DMS153 treated with DMSO at 0.1 percent for 48 hours (cell line): ENCODE results near the gene LRP4.

Experiments
- DNase-seq: peaks from one replicate; lab custom pipeline; 2025; ENCODE audit not compliant: unreplicated experiment; lab: John Stamatoyannopoulos, UW

The LRP4 gene

DNA sequence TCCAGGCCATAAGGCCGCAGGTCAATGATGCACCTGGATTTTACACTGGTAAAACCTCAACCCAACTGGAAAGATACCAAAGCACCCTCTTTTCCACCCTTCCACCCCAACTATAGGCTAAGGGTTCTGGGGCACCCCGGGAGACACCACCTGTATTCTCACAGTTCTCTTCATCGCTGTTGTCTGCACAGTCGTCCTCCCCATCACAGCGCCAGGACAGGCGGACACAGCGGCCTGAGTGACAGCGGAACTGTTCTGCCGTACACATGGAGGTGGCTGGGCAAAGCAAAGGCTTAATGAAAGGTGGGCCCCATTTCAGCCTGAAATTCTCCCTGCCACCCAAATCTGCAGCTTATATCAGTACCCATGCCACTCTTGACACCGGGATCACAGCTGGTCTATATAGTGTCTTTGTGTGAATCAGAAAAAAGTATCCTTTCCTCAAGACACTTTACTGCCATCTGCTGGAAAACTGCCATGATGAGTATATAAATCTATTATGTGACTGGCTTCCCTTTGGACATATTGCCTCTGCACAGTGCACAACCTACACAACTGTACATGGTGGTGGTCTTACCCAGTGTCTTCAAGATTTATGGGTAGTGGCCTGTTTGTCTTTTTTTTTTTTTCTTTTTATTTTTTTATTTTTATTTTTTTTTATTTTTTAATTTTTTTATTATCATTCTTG, 21.5 kb downstream of the LRP4 start:
- DNase-seq, result peak; percentile 56

DNA sequence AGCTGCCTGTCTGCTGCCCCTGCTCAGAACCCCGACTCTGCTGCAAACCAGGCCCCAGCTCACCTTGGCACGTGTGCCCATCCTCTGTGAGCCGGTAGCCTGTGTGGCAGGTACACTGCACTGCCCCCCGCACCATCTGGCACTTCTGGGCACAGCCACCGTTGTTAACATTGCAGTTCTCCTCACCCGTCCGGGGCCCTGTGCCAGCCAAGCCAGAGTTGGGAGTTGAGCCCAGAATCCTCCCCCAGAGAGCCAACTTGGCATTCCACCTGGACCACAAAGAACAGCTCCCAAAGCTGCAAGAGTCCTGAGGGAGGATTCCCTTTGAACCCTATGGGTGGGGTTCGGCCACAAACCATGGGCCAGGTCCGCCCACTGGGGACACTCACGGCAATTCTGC, 22.5 kb downstream of the LRP4 start:
- no peak for DNase-seq

DNA sequence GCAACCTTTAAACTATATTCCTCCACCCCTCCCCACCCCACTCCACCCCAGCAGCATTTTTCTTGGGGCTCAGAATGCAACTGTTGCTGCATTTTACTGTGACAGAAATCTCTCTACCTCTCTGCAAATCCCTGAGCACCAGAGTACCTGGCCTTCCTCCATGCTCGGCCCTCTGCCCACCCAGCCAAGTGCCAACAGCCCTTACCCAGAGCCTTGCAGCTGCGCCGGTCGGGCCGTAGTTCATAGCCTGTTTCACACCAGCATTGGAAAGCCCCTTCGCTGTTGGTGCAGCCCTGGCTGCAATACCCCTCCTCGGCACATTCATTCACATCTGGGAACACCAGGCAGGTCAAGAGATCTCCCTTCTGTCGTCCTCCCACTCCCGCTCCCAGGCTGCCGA, 23.4 kb downstream of the LRP4 start:
- no peak for DNase-seq

DNA sequence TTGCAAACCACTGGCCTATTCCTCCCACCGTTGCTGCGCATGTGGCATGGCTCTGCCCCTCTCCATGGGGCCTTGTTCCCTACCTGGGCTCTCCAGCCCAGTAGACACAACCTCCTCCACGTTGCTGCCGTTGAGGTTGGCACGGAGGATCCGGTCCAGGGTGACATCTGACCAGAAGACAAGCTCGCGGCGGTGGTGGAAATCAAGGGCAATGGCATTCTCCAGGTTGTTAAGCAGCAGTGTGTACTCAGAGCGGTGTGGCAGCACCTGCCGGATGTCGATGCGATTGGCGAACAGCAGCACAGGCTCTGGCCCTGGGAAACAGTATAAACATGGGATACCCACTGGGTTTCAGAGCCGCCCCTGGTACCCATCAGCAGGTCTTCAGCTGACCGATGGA, 23.8 kb downstream of the LRP4 start:
- no peak for DNase-seq

DNA sequence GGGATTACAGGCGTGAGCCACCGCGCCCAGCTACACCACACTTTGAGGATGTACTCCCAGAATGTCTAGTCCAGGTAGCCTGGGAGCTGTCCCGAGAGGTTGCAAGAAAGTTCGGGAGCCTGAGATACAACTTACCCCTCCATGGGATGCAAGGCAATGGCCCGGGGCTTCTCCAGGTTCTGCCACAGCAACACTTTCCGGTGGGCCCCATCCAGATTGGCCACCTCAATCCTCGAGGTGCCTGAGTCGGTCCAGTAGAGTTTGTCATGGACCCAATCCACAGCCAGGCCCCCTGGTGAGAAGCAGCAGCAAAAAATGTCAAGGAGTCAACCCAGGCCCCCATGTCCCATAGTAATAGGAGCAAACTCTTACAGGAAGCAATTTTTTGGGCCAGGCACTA, 25.5 kb downstream of the LRP4 start:
- DNase-seq, result no peak

DNA sequence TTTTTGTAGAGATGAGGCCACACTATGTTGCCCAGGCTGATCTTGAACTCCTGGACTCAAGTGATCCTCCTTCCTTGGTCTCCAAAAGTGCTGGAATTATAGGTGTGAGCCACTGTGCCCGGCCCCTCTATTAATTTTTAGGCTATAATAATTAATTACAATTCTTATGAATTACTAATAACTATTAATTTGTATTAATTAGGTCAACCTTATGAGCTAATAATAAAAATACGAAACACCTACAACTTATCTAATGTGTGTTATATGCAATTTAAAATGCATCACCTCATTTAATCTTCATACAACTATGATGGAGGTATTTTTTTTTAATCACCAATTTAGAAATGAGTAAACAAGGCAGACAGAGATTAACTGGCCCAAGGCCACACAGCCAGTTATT, 26.2 kb downstream of the LRP4 start:
- DNase-seq, result no peak

DNA sequence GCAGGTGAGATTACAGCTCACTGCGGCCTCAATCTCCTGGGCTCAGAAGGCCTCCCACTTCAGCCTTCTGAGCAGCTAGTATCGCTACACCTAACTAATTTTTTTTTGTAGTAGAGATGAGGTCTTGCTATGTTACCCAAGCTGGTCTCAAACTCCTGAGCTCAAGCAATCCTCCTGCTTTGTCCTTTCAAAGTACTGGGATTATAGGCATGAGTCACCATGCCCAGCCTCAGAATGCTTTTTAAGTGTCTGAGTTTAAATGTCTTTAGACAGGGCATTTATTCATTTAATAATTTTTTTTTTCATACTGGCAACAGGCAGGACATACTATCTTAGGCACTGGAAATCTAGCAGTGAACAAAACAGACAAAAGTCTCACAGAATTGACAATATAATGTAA, 27.7 kb downstream of the LRP4 start:
- no peak for DNase-seq

DNA sequence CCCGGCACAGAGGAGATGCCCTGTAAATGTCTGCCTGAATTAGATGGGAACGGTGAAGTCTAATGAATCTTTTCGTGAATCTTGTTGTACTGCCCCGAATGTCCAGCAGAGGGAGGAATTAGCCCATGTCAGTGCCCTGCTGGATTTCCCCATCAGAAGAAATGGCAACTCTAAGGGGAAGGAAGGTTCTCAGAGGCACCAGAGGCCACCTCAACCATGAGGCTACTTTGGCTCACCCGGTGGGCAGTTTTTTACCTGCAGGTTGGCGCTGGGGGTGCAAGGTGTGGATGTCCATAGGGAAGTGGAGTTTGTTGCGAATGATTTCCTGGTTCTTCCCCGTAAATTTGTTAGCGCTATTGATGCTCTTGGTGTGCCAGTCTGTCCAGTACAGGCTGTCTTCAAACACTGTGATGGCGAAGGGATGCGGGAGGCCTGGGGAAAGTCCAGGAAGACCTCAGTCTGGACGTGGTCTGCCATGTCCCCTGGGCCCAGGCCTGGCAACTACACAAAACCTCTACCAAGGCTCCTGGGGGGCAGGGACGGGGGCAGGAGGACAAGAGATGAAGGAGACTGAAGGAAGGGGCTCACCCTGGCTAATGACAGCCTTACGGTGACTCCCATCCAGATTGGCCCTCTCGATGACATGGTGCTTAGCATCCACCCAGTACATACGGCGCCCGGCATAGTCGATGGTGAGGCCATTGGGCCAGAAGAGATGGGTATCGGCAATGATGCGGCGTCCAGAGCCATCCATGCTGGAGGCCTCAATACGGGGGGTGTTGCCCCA, 28.5 kb downstream of the LRP4 start:
- DNase-seq, result peak; percentile 26

DNA sequence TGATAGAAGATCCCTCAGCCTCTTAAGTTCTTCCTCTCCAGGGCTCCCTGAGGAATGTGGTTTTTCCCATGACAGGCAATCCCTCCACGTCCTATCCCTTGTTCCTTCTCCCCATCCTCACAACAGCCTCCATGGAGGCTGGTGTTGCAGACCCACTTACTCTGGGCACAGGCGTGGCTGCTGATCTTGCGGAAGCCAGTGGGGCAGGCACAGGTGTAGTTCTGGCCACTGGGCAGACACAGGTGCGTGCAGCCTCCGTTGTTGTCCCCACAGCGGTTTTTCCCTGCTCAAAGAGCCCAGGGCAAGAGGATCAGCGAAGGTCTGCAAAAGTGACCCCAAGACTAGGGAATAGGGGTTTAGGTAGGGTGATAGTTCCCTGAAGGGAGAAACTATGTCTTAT, 29.1 kb downstream of the LRP4 start:
- no peak for DNase-seq

DNA sequence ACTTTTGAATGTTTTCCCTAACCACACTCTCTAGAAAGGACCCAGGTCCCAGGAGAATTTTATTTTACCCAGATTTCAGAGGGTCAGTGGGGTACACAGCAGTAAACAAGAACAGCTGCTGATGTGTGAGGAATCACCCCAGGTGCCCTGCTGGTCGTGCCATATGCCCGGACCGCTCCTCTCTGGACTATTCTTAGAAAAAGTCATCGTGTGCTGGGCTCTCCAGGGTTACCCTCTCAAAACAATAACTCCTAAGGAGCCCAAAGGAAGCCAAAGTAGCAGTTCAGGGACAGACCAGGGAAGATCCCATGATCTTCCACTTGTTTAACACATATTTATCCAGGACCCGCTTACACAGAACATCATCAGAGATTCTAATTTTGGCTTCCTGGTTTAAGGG, 29.7 kb downstream of the LRP4 start:
- no peak for DNase-seq

DNA sequence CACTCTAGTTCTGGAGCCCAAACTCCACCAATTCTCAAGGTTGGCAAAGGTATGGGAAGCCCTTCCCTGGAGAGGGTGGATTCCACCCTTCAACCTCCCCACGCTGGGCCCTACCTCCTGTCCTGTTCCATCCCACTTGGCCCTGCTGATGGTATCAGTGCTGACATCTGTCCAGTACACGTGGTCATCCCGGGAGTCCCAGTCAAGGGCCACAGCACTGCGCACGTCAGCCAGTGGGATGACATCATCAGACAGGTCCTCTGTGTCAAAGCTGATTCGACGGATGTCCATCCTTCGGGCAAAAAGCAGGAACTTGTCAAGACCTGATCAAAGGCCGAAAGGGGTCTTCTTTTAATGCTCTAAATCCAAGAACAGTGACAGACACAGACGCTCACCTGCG, 32.1 kb downstream of the LRP4 start:
- no peak for DNase-seq

DNA sequence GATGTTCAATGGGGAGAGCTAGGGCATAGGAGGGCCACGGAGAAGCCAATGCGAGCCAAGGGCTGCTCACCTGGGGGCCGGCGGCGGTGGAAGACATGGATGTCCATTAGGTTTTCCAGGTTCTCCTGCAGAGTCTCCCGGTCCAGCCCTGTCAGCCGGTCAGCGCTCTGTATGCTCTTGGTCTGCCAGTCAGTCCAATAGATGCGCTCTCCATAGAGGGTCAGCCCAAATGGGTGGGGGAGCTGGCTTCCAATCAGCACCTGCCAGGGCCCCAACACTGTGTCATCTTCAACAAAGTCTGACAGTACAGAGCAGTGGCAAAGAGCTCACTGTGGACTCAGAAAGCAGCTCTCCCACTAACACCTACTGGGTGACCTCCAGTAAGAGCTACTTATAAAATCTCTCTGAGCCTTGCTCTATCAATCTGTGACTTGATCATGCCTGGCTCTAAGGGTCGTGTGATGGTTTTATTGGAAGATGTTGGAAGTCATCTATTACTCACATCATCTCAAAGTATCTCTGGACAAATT, 39.2 kb downstream of the LRP4 start:
- DNase-seq, result no peak

DNA sequence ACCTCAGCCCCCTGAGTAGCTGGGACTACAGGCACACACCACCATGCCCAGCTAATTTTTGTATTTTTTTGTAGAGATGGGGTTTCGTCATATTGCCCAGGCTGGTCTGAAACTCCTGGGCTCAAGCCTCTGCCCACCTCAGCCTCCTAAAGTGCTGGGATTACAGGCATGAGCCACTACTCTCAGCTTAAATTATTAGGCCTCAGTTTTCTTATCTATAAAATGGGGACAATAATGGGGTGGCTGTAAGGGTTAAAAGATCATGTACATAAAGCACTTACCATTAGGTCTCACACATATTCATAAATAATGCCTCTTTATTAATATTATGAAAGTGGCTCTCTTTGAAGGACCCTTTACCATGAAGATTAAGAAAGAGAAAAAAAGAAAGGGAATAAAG, 40.8 kb downstream of the LRP4 start:
- no peak for DNase-seq

DNA sequence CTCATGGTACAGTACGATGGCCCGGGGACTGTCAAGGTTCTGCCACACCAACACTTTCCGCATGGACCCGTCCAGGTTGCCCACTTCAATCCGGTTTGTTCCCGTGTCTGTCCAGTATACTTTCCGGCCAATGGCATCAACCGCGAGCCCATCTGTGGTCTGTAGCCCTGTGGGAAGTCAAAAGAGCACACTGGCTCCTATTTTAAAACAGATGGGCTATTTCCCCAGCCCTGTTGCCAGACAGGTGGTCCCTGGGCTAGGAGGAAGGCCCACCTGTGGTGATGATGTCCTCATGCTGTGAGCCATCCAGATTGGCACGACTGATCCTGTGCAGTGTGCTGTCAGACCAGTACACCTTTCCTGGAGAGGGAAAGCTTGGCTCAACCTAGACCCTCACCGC, 41.9 kb downstream of the LRP4 start:
- DNase-seq, result no peak

DNA sequence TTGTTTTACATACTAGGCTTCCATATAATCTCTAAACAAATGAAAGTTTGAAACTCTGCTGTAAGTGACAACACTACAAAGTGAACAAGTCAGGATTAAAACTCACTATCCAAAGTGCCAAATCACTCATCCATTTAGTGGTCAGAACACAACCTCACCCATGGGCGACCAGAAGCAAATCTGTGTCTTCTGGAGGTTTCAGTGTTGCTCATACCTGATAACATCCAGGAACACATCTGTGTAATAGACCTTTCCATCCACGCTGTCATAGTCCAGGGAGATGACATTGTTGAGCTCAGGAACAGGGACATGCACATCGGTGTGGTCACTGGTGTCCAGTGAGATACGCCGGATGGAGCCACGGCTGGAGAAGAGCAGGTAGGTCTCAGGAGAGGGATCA, 43.8 kb downstream of the LRP4 start:
- DNase-seq, result no peak

DNA sequence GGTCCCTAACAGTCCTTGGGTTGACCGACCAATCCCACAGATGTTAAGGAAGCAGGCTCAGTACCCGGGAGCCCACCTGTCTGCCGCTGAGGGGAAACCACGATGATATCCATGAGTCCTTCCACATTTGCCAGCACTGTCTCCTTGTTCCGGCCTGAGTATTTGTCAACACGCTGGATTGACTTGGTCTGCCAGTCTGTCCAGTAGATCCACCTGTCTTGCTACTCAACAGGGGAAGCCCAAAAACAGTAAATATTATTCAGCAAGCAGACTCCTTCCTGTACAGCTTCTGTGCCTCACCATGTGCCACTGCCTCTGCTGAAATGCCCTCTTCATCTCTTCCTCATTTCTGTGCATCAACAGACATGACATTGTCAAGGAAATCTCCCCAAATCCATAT, 49.4 kb downstream of the LRP4 start:
- no peak for DNase-seq

DNA sequence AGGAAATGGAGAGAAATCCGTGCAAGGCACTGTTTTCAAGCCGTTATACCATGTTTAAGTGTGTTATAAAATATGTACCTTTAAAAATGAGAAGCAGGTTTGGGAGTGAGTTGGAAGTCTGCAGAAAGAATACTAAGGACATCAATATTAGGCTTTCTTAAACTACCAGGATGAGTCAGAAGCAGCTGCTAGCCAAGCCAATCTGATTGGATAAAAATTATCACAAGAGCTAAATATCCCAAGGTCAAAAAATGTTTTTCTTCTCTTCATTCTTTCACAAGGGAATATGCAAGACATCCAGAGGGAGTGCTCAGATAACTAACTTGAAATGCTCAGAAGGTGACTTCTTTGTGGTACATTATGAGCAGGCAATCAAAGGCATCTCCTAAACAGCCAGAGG, 53.0 kb downstream of the LRP4 start:
- DNase-seq, result no peak

DNA sequence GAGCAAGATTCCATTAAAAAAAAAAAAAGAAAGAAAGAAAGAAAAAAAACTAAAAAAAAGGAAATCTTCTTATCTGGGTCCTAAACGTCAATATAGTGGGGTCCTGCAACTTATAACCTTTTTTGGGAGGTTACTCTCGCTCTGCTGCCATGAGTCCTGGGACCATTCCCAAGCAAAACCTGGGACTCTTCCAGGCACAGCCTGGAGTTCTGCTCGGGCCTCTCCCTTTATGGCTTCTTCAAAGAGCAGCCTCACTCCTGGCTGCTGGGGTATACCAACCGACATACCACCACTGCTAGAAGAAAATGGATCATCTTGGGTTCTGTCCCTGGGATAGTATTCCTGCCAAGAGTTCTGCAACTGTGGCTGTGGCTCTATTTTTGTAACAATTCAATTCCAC, 58.1 kb downstream of the LRP4 start:
- DNase-seq, result no peak

DNA sequence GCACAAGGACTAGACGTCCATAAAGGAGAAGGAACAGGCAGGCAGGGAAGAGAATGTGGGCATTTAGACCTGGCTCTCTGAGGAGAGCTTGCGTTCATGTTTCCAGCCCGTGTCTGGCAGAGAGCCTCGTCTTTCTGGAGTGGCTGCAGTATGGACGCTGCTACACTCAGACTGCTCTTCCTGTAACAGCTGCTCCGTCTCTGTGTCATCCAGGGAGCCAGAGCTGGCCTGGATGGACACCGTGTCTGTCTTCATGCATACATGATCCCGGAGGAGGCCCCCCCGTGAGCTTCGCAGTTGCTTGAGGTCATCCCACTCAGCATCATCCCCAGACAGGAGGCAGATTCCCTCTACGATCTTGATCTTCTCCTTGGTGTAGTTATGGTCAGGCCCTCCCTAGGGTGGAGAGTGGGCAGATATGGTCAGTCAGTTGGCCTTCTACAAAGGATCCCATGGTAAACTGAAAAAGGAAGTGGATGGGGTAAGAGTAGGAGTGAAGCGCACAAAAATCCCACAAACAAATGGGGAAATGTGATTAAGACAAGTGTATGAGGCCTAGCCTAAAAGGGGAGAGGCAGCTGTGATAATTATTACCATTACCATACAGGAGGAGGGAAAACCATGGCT, 59.3 kb downstream of the LRP4 start:
- no peak for DNase-seq

DNA sequence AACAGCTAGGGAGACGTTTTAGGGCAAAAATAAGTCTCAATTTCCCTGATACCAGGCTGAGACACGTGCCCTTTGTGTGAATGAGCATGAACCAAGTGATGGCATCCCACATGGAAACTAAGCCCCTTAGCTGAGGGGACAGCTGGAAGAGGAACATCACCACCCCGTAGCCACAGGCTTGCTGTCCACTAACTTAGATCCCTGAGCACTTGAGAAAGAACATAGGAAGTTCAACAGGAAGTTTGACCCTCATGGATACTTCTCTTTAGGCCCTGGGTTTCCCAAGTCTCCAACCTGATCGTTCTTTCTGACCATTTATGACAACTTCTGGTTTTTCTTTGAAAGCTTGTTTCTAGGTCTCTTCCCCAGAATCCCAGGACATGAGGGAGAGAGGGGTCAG, 60.7 kb downstream of the LRP4 start:
- DNase-seq, result no peak

DNA sequence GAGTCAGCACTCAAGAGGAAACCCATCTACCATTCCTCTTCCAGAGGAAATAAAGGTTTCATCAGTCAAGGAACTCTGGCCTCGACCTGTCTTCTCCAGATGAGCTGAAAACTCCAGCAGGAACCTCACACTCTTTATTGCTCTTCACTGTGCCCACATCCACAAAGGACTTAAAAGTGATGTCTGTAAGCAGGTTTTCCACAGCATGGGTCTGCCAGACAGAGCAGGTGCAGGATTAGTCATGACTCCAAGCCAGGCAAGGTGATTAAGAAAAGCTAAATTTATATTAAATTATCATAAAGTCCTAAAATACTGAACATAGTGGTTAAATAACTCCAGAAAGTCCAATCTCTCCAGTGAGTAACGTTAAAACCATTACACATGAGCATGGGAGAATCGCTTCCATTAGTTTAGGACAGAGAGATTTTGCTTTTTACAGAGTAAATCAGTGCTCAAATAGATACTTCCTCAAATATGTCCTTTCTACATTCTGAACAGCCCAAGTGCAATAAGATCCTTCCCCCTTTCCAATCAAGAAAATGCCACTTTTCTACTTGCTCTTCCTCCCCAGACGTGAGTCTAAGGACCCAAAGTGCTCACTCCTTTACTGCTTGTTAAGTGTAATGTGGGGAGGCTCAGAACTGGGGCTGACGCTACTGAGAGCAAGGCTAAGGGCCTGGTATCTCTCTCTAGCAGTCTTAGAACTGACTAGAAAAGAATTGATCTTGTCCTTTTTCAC, 61.6 kb downstream of the LRP4 start:
- DNase-seq, result no peak

DNA sequence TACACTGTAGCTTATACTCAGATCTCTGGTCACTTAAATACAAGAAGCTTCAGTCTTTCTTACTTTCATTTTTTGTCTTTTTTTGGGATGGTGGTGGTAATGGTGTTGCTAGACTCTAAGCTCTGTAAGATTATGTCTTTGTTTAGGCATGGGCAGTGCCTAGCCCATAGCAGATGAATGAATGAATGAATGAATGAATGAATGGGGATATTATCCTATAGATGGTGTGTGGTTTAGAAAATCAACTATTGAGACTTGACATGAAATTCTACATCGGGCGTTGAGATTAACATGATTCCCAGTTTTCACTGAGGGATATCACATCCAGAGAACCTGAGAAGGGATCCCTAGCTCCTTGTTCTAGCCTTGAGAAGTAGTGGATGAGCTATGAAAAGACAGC, 62.5 kb downstream of the LRP4 start:
- no peak for DNase-seq
